Fibroblast of peridontal ligament (primary cell): ENCODE measurements around the gene LARP4B.

Source experiments
- DNase-seq: peaks from one replicate; pipeline ENCODE4 v3.0.0-alpha.2; 2010; ENCODE audit errors: extremely low read depth

LARP4B gene

GRCh38 chr10:931326-932318, at the start of gene LARP4B:
TSS of gene LARP4B (minus strand) at chr10:931705. CDS start at chr10:885721, 45,984 bp downstream.
- peak; percentile 95 for DNase-seq

- no peak for DNase-seq
Measured at GRCh38 chr10:980468-981093, 49.1 kb upstream of the LARP4B start.

- DNase-seq, result peak; percentile 11
Measured at GRCh38 chr10:978826-979421, 47.4 kb upstream of the LARP4B start.

- no peak for DNase-seq
Measured at GRCh38 chr10:976316-976715, 44.8 kb upstream of the LARP4B start.

GRCh38 chr10:974785-975074, 43.2 kb upstream of the LARP4B start:
- DNase-seq, result no peak

GRCh38 chr10:974038-974784, 42.7 kb upstream of the LARP4B start:
- DNase-seq, result no peak

GRCh38 chr10:972763-973162, 41.3 kb upstream of the LARP4B start:
- no peak for DNase-seq

- no peak for DNase-seq
Measured at GRCh38 chr10:971613-972012, 40.1 kb upstream of the LARP4B start.

- DNase-seq, result peak; percentile 34
Measured at GRCh38 chr10:971150-971542, 39.6 kb upstream of the LARP4B start.

- DNase-seq, result no peak
Measured at GRCh38 chr10:970311-971149, 39.0 kb upstream of the LARP4B start.

GRCh38 chr10:969473-970150, 38.1 kb upstream of the LARP4B start:
- DNase-seq, result no peak

GRCh38 chr10:968546-969199, 37.2 kb upstream of the LARP4B start:
- DNase-seq, result peak; percentile 9

GRCh38 chr10:966466-967235, 35.1 kb upstream of the LARP4B start:
- DNase-seq, result no peak

- no peak for DNase-seq
Measured at GRCh38 chr10:964988-965417, 33.5 kb upstream of the LARP4B start.

GRCh38 chr10:964321-964987, 32.9 kb upstream of the LARP4B start:
- DNase-seq, result peak; percentile 54

- DNase-seq, result no peak
Measured at GRCh38 chr10:963655-964054, 32.1 kb upstream of the LARP4B start.

GRCh38 chr10:963186-963585, 31.7 kb upstream of the LARP4B start:
- no peak for DNase-seq

- no peak for DNase-seq
Measured at GRCh38 chr10:962342-962741, 30.8 kb upstream of the LARP4B start.

GRCh38 chr10:958856-959255, 27.4 kb upstream of the LARP4B start:
- no peak for DNase-seq
